Lung microvascular endothelial cell (primary cell): ENCODE data around the gene ADGRA1. TPM values are rescaled to one million over a fixed set of nuclear protein-coding genes. Genes with fewer than 3 reads are reported as not detected.

Experiments used
- DNase-seq, 2 donors: peaks; one replicate each; pipeline versions ENCODE4 v3.0.0 to v3.0.0-alpha.2; 2010; ENCODE audit warnings: low read depth in 2 of 2
- total RNA-seq: library from RNA; depleted of rRNA; stranded (reverse); fragments of >200 nt; gene quantifications from 2 replicates; pipeline ENCODE4 v1.2.1, GENCODE V29; 2014

The ADGRA1 gene
- total RNA-seq, 1 donor from 2014 or later = under 0.01 TPM

- no peak for DNase-seq
These were observed 7.1 kb downstream of the ADGRA1 start for GRCh38 chr10:133094866-133095265.

DNA sequence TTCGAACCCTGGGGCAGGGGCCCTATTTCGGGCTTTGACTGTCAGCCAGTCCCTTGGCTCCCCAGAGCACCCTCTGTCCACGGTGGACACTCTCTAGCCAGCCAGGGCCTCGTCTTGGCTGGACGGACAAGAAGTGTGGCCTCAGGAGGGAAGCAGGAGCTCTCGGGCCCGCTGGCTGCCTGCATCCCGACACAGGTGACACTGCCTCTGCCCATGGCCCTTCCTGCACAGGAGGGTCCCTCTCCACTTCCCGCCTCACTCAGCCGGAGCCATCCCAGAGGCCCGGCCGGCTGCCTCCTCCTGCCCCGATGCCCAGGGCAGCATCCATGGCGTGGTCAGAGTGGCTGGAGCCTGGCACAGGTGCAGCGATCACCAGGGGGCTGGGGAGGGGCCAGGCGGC lies 7.9 kb downstream of the ADGRA1 start:
- no peak for DNase-seq

DNA sequence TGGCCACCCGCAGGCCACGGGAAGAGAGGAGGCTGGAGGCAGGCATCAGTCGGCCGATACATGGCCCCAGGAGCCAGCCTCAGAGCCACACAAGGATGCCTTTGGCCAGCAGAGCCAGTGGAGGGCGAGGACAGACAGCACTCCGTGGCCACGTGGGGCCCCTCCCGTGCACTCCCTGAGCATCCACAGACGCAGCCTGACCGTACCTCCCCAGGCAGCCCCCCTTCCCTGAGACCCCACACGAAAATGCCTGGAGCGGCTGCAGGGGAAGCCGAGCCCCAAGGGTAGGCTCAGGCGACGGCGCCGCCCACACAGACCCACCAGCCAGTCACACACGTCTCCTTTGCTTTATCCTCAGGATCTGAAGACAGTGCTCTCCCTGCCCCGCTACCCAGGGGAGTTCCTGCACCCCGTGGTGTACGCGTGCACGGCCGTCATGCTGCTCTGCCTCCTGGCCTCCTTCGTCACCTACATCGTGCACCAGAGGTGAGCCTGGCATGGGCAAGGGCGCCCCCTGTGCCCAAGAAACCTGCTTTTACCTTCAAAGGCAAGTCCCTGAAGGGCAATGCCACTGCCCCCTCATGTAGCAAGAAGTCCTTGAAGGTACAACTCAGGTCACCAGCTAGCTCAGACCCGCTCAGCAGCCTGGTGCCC lies 9.0 kb downstream of the ADGRA1 start:
- DNase-seq = no peak

DNA sequence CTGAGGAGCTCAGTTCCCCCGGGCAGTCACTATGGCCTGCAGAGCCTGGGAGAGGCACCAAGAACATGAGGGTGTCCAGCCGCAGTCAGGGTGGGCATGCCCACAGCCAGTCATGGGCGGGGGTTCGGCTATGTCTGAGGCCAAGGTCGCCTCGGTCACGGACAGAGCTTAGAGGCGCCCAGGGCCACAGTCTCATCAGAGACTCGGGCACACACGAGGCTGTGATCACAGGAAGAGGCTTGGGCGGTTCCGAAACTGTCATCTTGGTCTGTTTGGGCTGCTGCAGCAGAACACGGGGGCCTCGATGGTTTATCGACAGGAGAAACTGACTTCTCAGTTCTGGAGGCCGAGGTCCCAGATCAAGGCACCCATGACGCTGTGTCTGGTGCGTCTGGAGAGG lies 9.7 kb downstream of the ADGRA1 start:
- DNase-seq = no peak

- DNase-seq = no peak
These were observed 10.2 kb downstream of the ADGRA1 start for GRCh38 chr10:133097961-133098360.

- no peak for DNase-seq
These were observed 10.9 kb downstream of the ADGRA1 start for GRCh38 chr10:133098426-133099124.

DNA sequence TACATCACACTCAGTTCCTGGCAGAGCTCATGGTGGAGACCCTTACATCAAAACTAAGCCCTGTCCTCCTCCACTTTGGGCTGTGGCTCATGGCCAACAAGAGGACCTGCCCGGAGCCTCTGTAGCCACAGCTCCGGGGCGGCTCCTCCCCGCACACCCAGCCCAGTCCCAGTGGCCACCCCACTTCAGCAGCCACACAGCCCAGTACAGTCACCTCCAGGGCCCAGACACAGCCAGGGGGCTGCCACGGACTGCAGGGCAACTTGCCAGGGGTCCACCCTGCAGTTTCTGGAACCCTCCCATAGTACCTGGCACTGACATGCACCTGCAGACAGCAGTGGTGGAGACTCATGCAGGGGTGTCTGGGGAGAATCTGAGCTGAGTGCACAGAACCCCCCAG lies 11.8 kb downstream of the ADGRA1 start:
- no peak for DNase-seq

DNA sequence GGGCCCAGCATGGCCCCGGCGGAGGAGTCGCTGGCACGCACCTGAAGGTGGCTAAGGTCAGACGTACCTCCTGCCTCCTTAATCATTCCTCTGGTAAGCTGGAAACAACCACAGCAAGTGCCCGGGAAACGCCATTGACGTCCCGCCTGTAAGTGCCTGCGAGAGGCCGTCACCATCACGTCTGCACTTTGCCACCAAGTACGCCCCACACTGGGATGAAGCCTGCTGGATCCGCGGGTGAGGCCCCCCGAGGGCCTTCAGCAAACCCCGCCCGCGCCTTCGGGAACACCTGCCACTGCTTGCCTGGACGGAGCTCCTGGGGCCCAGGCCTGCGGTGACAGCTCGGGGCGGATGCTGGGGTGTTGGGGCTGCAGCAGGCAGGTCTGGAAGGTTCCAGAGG lies 12.5 kb downstream of the ADGRA1 start:
- no peak for DNase-seq

GRCh38 chr10:133100706-133101415 lies 13.1 kb downstream of the ADGRA1 start:
- peak in 1 of 2 donors; percentile 19 for DNase-seq

DNA sequence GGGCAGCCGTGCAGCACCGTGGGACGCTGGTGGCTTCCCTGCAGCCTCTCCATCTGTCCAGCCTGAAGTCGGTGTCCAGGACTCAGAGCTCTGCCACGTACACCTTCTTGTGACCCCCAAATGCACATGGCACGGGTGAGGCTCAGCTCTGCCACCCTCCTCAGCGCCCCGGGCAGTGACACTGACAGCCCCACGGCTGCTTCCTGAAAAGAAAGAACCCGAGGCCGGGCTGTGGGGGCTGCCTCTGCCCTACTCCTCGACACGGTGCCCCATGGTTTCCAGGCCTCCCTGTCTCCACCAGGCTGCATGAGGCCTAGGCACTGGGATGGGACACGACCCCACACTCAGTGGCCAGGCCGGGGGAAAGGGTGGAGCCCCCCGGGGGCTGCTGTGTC lies 13.7 kb downstream of the ADGRA1 start:
- no peak for DNase-seq

DNA sequence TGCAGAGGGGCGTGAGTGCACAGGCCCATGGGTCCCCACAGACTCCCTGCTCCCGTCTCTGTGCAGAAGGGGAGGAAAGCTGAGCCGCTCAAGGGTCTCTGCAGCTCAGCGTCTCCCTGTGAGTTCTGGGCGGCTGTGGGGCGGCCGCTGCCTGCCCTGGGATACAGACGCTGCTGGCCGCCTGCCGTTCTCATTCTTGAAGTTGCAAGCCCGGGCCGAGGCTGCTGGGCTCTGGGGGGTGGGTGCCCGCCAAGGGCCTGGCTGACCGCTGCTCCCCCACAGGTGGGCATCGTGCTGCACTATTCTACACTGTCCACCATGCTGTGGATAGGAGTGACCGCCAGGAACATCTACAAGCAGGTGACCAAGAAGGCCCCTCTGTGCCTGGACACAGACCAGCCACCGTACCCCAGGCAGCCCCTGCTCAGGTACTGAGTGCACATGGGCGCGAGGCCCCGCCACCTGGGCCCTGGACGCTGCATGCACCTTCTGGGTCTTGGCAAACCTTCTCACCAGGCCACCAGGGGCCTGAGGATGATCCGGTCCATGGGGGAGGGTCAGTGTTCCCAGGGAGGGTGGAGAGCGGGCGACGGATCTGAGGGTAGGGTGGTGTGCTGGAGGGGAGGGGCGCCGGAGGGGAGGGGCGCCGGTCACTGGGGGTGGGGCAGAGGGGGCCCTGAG lies 14.8 kb downstream of the ADGRA1 start:
- DNase-seq = no peak

- DNase-seq = no peak
These were observed 15.7 kb downstream of the ADGRA1 start for GRCh38 chr10:133103311-133103910.

DNA sequence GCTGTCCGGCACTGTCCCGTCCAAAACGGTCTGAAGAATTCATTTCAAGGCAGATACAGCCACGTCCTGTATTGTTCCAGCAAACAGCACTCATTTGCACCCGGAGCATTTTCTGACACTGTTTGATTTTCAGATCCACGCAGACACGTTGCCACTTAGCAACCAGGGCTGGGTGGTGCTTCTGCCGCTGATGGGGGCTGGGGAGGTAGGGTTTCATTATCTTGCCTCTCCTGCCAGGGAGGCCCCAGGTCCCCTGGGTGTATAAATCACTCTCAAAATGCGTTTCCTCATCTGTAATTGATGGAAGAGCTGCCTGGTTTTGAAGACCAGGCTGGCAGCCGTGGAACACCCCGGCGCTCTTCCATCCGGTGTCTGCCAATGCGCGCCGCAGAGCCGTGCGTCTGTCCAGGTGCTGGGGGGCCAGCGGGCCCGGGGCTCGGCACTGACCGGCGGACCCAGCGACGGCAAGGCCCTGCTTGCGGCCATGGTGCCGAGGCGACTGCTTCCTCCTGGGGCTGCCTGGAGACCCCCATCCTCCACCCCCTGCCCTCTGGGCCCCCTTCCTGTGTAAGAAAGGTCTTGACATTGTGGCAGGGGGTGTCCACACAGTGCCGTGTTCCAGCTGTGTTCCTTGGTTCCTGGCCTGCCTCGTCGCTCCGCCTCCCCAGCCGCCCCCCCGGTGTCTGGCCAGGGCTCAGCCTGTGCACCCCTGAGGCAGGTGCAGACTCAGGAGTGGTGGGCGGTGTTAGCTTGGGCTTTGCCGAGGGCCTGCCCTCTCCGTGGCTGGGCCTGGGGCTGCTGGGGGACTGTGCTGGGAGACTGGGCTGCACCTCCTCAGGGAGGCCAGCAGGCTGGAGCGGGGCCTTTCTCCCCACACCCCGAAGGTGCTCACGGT lies 16.6 kb downstream of the ADGRA1 start:
- no peak for DNase-seq

DNA sequence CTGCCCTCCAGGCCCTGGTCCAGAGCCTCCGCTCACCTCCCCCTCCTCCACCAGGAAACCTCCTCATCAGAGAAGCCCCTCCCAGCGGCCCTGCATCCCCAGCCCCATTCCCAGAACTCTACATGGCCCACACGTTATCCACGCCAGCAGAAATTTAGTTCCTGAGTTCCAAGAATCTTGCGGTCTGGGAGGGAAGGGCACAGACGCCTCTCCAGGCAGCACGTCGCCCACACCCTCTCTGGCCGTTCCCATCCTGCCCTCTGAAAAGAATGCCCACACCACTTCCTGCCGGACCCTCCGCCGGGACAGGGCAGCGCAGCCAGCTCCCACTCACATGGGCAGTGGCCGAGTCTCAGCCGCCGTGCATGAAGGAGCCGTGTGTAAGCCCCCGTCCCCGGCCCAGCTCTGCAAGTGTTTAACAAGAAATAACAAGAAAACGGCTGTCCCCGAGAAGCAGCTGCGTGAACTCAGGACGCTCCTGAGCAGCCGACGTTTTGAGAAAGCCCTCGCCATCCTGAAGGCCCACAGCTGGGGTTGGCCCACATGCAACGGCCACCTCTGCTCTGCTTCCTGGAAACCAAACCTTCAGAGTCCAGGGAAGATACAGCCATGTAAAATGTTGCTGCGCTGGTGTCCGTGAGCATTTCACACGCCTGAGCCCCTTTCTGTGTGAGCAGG lies 17.4 kb downstream of the ADGRA1 start:
- DNase-seq = no peak

- no peak for DNase-seq
These were observed 18.1 kb downstream of the ADGRA1 start for GRCh38 chr10:133105686-133106390.

DNA sequence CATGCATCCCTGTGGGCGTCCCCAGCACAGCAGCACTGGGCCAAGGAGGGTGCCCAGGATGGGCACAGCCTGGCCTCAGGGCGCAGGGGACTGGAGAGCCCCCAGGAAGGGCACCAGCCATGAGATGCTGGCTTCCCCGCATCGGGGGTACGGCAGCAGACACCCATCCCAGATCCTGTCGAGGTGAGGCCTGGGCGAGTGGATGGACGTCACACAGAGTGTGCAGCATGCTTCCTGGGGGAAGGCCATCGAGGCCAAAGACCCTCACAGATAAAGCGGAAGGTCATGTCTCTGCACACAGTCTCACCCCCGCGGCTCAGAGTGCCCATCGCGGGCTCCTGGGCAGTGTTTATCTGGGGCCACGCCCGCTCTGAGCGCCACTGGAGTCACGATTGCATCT lies 18.8 kb downstream of the ADGRA1 start:
- no peak for DNase-seq

DNA sequence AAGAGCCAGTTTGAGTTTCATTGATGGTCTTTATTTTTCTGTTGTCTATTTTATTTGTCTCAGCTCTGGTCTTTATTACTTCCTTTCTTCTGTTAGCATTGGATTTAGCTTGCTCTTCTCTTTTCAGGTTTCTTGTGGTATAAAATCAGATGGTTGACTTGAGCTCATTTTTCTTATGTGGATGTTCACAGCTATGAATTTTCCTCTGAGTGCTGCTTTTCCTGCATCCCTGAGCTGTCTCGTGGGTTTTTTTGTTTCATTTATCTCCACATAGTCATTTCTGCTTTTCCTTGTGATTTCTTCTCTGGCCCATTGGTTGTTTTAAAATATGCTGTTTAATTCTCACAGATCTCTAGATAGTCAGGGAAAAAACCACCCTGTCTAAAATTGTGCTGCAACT lies 19.7 kb downstream of the ADGRA1 start:
- DNase-seq = no peak

GRCh38 chr10:133109711-133110110 lies 22.0 kb downstream of the ADGRA1 start:
- peak in 1 of 2 donors; percentile 56 for DNase-seq

GRCh38 chr10:133110133-133110532 lies 22.4 kb downstream of the ADGRA1 start:
- peak in 1 of 2 donors; percentile 89 for DNase-seq
